K562 (cell line): Measurements from ENCODE around the gene RAB5B. TPM values are rescaled to one million over a fixed set of nuclear protein-coding genes. Genes with fewer than 3 reads are reported as not detected.

Source experiments
- BHLHE40 ChIP-seq: IDR thresholded peaks from 2 replicates; pipeline ENCODE4 v1.6.1; 2011; ENCODE audit warnings: low read length, improper control_type of control experiment
- GATAD2A ChIP-seq: fragments of 450-650 bp; IDR thresholded peaks from 2 replicates; pipeline ENCODE4 v1.6.1; 2017
- HDGF ChIP-seq: fragments of 450-650 bp; IDR thresholded peaks from 2 replicates; pipeline ENCODE4 v1.6.1; 2016
- LEF1 ChIP-seq: fragments of 450-650 bp; IDR thresholded peaks from 2 replicates; pipeline ENCODE4 v1.6.1; 2016; ENCODE audit warnings: mild to moderate bottlenecking
- NR2C1 ChIP-seq, 2 experiments: fragments of 450-650 bp; IDR thresholded peaks; 2 replicates each; pipeline ENCODE4 v1.6.1; 2017; ENCODE audit warnings: mild to moderate bottlenecking in 2 of 2, antibody characterized with exemption in 1 of 2, inconsistent platforms in 1 of 2, missing compliant biosample characterization in 1 of 2, missing genetic modification characterization in 1 of 2
- SFPQ ChIP-seq: fragments of 200-400 bp; formaldehyde crosslinking; IDR thresholded peaks from 2 replicates; pipeline ENCODE4 v1.6.1; 2017; ENCODE audit warnings: mild to moderate bottlenecking, low read depth, low read length, moderate library complexity
- TOE1 ChIP-seq, 2 experiments: fragments of 450-650 bp in 1 of 2; sonication (generic) in 1 of 2; formaldehyde crosslinking in 1 of 2; IDR thresholded peaks; 2 replicates each; pipeline versions ENCODE4 v1.7.1 to v1.8.0; 2016 to 2022; ENCODE audit warnings: borderline replicate concordance in 2 of 2, mild to moderate bottlenecking in 2 of 2, antibody characterized with exemption in 1 of 2, inconsistent platforms in 1 of 2, low read depth in 1 of 2, missing genetic modification reagents in 1 of 2, moderate library complexity in 1 of 2
- ZBTB11 ChIP-seq, 3 experiments: fragments of 200-800 bp in 1 of 3; fragments of 250-450 bp in 1 of 3; fragments of 450-650 bp in 1 of 3; sonication (Bioruptor Pico) in 1 of 3; sonication (Bioruptor generic) in 1 of 3; formaldehyde crosslinking in 1 of 3; IDR thresholded peaks; 2 replicates each; pipeline versions ENCODE4 v1.6.1 to v1.8.0; 2016 to 2022; ENCODE audit warnings: mild to moderate bottlenecking in 2 of 3, missing genetic modification characterization in 2 of 3, missing compliant biosample characterization in 1 of 3, moderate library complexity in 1 of 3
- ZBTB2 ChIP-seq: fragments of 450-650 bp; IDR thresholded peaks from 2 replicates; pipeline ENCODE4 v1.6.1; 2016; ENCODE audit warnings: antibody characterized with exemption
- ZMIZ1 ChIP-seq, 2 experiments: fragments of 150-350 bp in 1 of 2; IDR thresholded peaks; 2 replicates each; pipeline ENCODE4 v1.6.1; 2012 to 2016; ENCODE audit warnings: low read depth in 2 of 2, low read length in 2 of 2, mild to moderate bottlenecking in 1 of 2, moderate library complexity in 1 of 2
- ZNF175 ChIP-seq: fragments of 200-800 bp; sonication (Bioruptor generic); IDR thresholded peaks from 2 replicates; pipeline ENCODE4 v1.6.1; 2016; ENCODE audit warnings: low read depth, mild to moderate bottlenecking, missing genetic modification characterization, missing compliant biosample characterization
- ZNF778 ChIP-seq: fragments of 450-650 bp; formaldehyde crosslinking; IDR thresholded peaks from 2 replicates; pipeline ENCODE4 v1.4.0; 2020; ENCODE audit warnings: mild to moderate bottlenecking, moderate library complexity
- polyA plus RNA-seq, 8 experiments: library from polyadenylated mRNA; depleted of rRNA in 4 of 8; stranded (reverse) in 5 of 8; unstranded in 3 of 8; fragments of >200 nt; fragmentation: Nextera tagmentation in 2 of 8; fragmentation: Illumina TruSeq in 1 of 8; extraction: Ambion mirVana in 2 of 8; extraction: Trizol in 1 of 8; gene quantifications; 2 replicates each; pipeline versions ENCODE4 v1.2.1 to v1.2.3, GENCODE V29; 2011 to 2014; ENCODE audit warnings: inconsistent platforms in 1 of 8, missing spikeins in 1 of 8
- total RNA-seq, 7 experiments: library from RNA; depleted of rRNA in 6 of 7; stranded (reverse); fragments of >200 nt in 6 of 7; fragmentation: Illumina TruSeq in 2 of 7; extraction: Trizol in 2 of 7; gene quantifications; 2 replicates each; pipeline versions ENCODE4 v1.2.1 to v1.2.3, GENCODE V29; 2011 to 2021; ENCODE audit warnings: low replicate concordance in 1 of 7

Gene RAB5B
- total and polyA plus RNA-seq, 9 of the 15 experiments (the other 6 are each of a cell fraction or from before 2014, with no cell fraction given): 6.8 to 73.8 (median 25.2) TPM

GRCh38 chr12:55926738-55927587 lies 46.9 kb upstream of the RAB5B start (continued):
- TF ChIP-seq ZBTB11 (CRISPR knock-in tag; IDR thresholded peaks at IDR 0.05): 0 out of 6 replicates have a peak, but pooled peaks of 1 of the 3 experiments have one; percentile 24
- TF ChIP-seq HDGF: no peak
- TF ChIP-seq LEF1: peak; percentile 62
- TF ChIP-seq ZNF175 (CRISPR knock-in tag): no peak; the same call in 1 of the 2 replicates
- peak; percentile 81; the same call in 1 of the 2 replicates for TF ChIP-seq GATAD2A
- no peak for TF ChIP-seq SFPQ
- peak; percentile 86 for TF ChIP-seq ZBTB2
- TF ChIP-seq ZNF778: no peak
- peak; percentile 67 for TF ChIP-seq TOE1 (IDR thresholded peaks at IDR 0.05; ENCODE audit: borderline replicate concordance)
- no peak for TF ChIP-seq TOE1 (CRISPR knock-in tag; IDR thresholded peaks at IDR 0.05; ENCODE audit: borderline replicate concordance, low read depth)
- TF ChIP-seq BHLHE40: 0 out of 2 replicates have a peak, but pooled peaks have one; percentile 8
- peak in 1 of 2 experiments; percentile 14; a peak in 1 of 4 replicates for TF ChIP-seq ZMIZ1 (IDR thresholded peaks at IDR 0.05; ENCODE audit: low read depth in 2 of 2, low read length in 2 of 2)
- peak; percentile 73 for TF ChIP-seq NR2C1 (IDR thresholded peaks at IDR 0.05)
- TF ChIP-seq NR2C1 (tag; IDR thresholded peaks at IDR 0.05): peak; percentile 79; the same call in 1 of the 2 replicates
